PC-3 (cell line): ENCODE measurements around the gene TMEM170B.

Source experiments
- EZH2 ChIP-seq: fragments of 300-600 bp; sonication (generic); IDR thresholded peaks from one replicate; pipeline ENCODE4 v1.6.1; 2017; ENCODE audit warnings: antibody characterized with exemption, mild to moderate bottlenecking, low read length; ENCODE audit not compliant: unreplicated experiment
- TF ChIP-seq, protein P1 (sequence below): fragments of 300-600 bp; sonication (generic); conservative IDR thresholded peaks from 2 replicates; pipeline ENCODE4 v1.5.1; 2017; ENCODE audit warnings: antibody characterized with exemption, low read depth, mild to moderate bottlenecking, low read length

DNA sequence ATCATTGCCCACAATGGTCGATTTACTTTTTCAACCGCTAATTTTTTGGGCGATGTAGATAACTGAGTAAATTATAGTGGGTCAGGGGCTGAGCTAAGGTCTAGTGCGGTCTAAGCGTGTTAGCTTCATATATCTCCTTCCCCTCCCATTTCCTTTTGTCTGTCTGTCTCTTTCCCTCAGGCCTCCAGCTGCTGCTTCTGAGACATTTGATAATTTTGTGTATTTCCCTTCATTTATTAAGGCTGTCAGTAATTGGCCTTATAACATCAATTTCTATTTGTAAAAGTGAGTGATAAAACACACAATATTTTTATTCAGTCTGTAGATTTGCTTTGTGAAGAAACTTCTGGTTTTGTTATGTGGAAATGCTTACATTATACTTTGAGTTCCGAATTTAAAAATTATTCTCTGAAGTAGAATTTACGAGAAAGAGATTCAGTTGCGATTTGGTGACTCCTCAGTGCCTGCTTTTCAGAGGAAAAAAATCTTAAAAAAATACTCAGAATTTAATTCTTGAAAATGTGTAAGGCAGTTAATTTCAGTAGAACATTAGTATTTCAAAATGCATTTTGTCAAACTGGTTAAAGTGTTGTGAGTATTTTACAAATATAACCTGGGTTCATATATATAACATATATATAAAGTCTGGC lies 1.4 kb downstream of the TMEM170B start:
- TF ChIP-seq, protein P1, sequence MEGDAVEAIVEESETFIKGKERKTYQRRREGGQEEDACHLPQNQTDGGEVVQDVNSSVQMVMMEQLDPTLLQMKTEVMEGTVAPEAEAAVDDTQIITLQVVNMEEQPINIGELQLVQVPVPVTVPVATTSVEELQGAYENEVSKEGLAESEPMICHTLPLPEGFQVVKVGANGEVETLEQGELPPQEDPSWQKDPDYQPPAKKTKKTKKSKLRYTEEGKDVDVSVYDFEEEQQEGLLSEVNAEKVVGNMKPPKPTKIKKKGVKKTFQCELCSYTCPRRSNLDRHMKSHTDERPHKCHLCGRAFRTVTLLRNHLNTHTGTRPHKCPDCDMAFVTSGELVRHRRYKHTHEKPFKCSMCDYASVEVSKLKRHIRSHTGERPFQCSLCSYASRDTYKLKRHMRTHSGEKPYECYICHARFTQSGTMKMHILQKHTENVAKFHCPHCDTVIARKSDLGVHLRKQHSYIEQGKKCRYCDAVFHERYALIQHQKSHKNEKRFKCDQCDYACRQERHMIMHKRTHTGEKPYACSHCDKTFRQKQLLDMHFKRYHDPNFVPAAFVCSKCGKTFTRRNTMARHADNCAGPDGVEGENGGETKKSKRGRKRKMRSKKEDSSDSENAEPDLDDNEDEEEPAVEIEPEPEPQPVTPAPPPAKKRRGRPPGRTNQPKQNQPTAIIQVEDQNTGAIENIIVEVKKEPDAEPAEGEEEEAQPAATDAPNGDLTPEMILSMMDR: no peak
- TF ChIP-seq EZH2: no peak
